Smooth muscle cell of the brain vasculature (primary cell): Measurements from ENCODE around the gene CAPNS2.
"Not testable (repeated sequence)": the region's sequence is repeated elsewhere in the genome, so short reads cannot be mapped to it uniquely, and the experiment has no call there.

Source experiments
- DNase-seq: peaks from one replicate; pipeline ENCODE4 v3.0.0-alpha.2; 2012; ENCODE audit warnings: low read depth, low spot score

Gene CAPNS2

GRCh38 chr16:55568207-55568606 lies 1.7 kb downstream of the CAPNS2 start:
- no peak for DNase-seq

DNA sequence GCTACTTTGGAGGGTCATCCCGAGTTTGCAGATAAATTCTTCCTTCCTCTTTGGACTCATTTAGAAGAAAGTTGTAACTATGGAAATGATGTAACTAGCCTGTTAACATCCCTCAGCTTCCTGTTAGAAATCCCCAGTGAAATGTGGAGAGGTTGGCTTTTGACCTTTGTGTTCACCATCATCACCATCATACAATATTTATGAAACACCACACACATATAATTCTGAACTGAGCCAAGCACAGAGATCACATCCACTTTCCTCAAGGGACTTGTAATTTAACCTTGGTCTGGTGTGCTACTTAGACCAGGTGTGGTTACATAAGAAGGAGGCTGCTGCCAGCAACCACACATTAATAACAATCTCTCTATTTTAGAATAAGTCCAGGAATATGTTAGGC lies 2.5 kb downstream of the CAPNS2 start:
- DNase-seq = no peak

DNA sequence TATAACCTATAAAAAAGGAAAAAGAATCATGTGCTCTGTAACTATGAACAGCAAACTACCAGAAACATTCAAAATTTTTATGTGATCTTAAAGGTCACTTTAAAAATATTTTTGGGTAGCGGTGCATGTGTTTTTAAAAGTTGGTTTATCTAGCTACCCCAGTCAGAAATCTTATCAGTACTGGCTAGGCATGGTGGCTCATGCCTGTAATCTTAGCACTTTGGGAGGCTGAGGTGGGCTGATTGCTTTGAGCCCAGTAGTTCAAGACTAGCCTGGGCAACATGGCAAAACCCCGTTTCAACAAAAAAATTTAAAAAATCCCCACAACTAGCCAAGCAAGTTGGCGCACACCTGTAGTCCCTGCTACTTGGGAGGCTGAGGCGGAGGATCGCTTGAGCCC lies 3.7 kb downstream of the CAPNS2 start:
- no peak for DNase-seq

GRCh38 chr16:55571191-55571897 lies 4.9 kb downstream of the CAPNS2 start:
- DNase-seq = no peak

DNA sequence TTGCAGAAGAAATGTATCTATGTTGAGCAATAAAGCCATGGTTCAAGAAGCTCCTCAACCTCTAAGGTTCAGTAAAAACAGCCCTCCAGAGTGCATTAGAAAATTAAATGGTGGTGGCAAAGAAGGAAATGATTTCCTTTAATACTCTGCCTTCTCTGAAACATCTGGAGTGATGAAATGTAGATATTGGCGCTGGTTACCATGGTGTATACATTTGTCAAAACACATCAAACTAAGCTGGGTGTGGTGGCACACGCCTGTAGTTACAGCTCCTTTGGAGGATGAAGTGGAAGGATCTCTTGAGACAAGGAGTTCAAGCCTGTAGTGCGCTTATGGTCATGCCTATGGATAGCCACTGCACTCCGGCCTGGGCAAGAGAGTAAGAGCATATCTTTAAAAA lies 6.0 kb downstream of the CAPNS2 start:
- no peak for DNase-seq

DNA sequence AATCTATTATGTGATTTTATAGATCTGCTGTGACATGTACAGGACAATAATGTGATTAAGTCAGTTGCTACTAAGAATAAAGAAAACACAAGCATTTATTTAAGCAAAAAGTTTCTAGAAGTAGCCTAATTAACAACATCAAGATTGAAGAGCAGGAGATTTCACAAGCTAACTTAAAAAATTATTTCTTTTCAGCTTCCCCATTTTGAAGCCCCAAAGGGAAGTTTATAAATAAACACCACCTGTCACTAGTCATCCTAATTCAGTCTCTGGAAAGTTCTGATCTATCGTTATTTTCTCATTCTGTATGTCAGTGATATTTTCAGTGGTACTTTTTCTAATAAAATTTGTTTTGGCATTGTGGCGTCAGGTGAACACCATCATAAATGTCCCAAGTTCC lies 8.3 kb downstream of the CAPNS2 start:
- no peak for DNase-seq

DNA sequence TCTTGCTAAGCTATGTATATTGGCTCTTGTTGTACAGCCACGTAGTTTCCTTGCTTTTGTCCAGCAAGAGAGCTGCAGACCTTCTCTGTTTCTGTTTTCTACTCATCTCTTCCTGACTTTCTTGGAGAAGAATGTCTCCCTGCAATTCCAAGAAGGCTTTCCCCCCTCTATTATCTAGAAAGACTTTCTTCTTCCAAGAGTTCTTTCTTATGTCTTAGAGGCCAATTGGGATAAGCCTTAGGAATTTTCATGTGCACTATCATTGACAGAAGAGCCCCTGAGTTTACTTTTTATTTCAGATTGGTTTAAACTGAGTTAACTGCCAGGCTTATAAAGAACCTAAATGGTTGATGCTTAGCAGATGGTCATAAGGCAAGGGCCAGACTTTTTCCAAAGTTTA lies 9.0 kb downstream of the CAPNS2 start:
- no peak for DNase-seq

GRCh38 chr16:55576384-55576783 lies 9.9 kb downstream of the CAPNS2 start:
- no peak for DNase-seq

GRCh38 chr16:55577887-55578286 lies 11.4 kb downstream of the CAPNS2 start:
- DNase-seq = no peak

DNA sequence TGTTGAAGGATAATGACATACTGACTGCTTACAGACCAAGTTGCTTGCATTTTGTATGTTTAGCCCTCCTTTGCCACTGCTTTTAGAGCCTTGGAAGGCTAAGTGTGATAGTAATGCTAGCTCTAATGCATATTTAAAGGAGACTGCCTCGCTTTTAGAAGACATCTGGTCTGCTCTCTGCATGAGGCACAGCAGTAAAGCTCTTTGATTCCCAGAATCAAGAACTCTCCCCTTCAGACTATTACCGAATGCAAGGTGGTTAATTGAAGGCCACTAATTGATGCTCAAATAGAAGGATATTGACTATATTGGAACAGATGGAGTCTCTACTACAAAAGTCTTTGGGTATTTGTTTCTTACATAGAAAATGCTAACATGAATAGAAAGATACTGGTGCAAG lies 19.1 kb downstream of the CAPNS2 start:
- DNase-seq = no peak

- DNase-seq = no peak
Measured at GRCh38 chr16:55588799-55589198, 22.3 kb downstream of the CAPNS2 start.

DNA sequence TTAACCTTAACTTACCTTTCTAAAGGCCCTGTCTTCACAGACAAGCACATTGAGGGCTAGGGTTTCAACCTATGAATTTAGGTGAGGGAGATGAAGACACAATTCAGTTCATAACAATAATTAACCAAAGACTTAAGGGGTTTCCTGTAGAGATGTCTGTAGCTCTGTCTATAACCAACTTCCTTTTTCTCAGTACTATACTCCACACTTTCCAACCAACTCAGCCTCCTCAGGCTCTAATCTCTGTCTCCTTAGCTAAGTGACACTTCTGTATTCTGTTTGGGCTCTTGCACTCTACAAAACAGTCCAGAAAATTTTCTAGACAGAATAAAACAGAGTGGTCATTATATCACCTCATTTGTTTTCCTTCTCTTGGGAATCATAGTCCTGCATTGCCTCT lies 25.8 kb downstream of the CAPNS2 start:
- DNase-seq = no peak

- DNase-seq = no peak
Measured at GRCh38 chr16:55597928-55598327, 31.4 kb downstream of the CAPNS2 start.

GRCh38 chr16:55605754-55606336 lies 39.4 kb downstream of the CAPNS2 start:
- DNase-seq = no peak

DNA sequence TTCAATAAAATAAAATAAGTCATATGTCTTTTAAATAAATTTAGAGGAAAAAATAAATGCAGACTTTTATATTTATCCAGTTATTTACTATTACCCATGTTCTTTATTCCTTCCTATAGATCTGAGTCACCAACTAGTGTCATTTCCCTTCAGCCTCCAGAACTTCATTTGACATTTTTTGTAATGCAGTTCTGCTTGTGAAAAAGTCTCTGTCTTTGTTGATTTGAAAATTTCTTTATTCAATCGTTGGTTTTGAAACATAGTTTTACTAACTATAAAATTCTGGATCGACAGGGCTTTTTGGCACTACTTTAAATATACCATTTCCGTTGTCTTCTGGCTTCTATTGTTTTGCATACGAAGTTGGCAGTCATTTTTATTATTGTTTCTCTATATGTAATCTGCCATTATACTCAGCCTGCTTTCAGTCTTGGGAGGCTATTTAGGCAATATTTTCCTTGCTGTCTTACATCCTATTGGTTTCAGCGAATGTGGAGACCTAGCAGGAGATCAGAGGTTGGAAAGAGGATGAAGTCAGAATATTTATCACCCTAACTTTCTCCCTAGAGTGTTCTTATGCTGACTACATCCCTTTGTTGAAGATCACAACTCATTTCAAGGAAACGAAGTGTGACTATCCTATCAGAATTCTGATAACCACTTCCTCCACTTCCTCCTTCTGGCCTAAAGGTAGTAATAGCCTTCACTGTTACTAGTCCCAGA lies 47.3 kb downstream of the CAPNS2 start:
- DNase-seq = no peak

DNA sequence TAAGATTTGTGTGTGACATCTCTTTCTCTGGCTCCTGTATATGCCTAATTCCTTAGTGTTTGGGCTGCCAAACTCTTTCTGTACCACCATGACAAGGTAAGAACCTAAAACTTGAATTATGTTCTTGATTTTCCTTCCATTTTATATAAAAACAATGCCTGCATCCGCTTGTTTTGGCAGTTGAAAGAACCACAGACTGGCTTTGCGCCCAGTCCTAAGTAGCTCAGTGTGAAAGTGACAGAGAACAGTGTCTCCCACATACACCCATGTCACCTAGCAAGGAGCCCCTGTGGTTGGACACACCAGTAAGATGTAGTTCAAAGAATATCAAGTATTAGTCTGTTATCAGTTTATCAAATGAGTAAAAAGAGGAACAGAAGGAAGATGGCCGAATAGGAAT lies 48.6 kb downstream of the CAPNS2 start:
- DNase-seq = no peak

- not testable (repeated sequence) for DNase-seq
Measured at GRCh38 chr16:55615670-55616069, 49.2 kb downstream of the CAPNS2 start.
